GM21447 (cell line): ENCODE data around the gene NFIL3.

Source experiments
- ATAC-seq: cut with Tn5 transposase; IDR thresholded peaks from one replicate; pipeline ENCODE4 v1.9.1; 2021; ENCODE audit not compliant: unreplicated experiment

The NFIL3 gene

GRCh38 chr9:91422758-91423711 is 597 bp downstream of the NFIL3 start:
- ATAC-seq: peak; percentile 31

GRCh38 chr9:91421971-91422757 is 1.5 kb downstream of the NFIL3 start:
- ATAC-seq: no peak

- ATAC-seq: no peak
These were observed 2.4 kb downstream of the NFIL3 start for GRCh38 chr9:91421128-91421765.

GRCh38 chr9:91420501-91421127 is 3.0 kb downstream of the NFIL3 start:
- no peak for ATAC-seq

- no peak for ATAC-seq
These were observed 4.1 kb downstream of the NFIL3 start for GRCh38 chr9:91419222-91420191.

- ATAC-seq: no peak
These were observed 5.4 kb downstream of the NFIL3 start for GRCh38 chr9:91418215-91418610.

- ATAC-seq: no peak
These were observed 5.9 kb downstream of the NFIL3 start for GRCh38 chr9:91417602-91418214.

GRCh38 chr9:91416096-91416712 is 7.4 kb downstream of the NFIL3 start:
- ATAC-seq: no peak

- peak; percentile 98 for ATAC-seq
These were observed 8.3 kb downstream of the NFIL3 start for GRCh38 chr9:91415290-91415689.

- ATAC-seq: no peak
These were observed 10.7 kb downstream of the NFIL3 start for GRCh38 chr9:91412941-91413340.

GRCh38 chr9:91411096-91411771 is 12.4 kb downstream of the NFIL3 start:
- no peak for ATAC-seq

- no peak for ATAC-seq
These were observed 13.5 kb downstream of the NFIL3 start for GRCh38 chr9:91410161-91410560.

GRCh38 chr9:91408475-91408874 is 15.2 kb downstream of the NFIL3 start:
- ATAC-seq: no peak

GRCh38 chr9:91407580-91408318 is 15.9 kb downstream of the NFIL3 start:
- no peak for ATAC-seq

- no peak for ATAC-seq
These were observed 18.1 kb downstream of the NFIL3 start for GRCh38 chr9:91405343-91406077.

GRCh38 chr9:91403665-91404543 is 19.7 kb downstream of the NFIL3 start:
- ATAC-seq: no peak
